Progenitor cell of endocrine pancreas (in vitro differentiated cells): ENCODE results near the gene MYLK. TPM values are rescaled to one million over a fixed set of nuclear protein-coding genes. Genes with fewer than 3 reads are reported as not detected.

Experiments
- DNase-seq: peaks from one replicate; pipeline ENCODE4 v3.0.0; 2021; ENCODE audit warnings: low spot score; ENCODE audit not compliant: unreplicated experiment
- H3K27ac Mint-ChIP-seq: 2 replicates; pipeline ENCODE4 v1.8.0; 2021; ENCODE audit warnings: mild to moderate bottlenecking, moderate library complexity, mixed read lengths
- H3K27me3 Mint-ChIP-seq: 2 replicates; pipeline ENCODE4 v1.8.0; 2021; ENCODE audit warnings: mixed read lengths
- H3K36me3 Mint-ChIP-seq: 2 replicates; pipeline ENCODE4 v1.8.0; 2022; ENCODE audit warnings: mixed read lengths; ENCODE audit not compliant: insufficient read depth
- H3K4me1 Mint-ChIP-seq: 2 replicates; pipeline ENCODE4 v1.8.0; 2021; ENCODE audit warnings: low read depth, mixed read lengths
- H3K4me3 Mint-ChIP-seq: 2 replicates; pipeline ENCODE4 v1.8.0; 2021; ENCODE audit warnings: low read depth, mild to moderate bottlenecking, moderate library complexity, mixed read lengths
- H3K9me3 Mint-ChIP-seq: 2 replicates; pipeline ENCODE4 v1.8.0; 2021; ENCODE audit warnings: low read depth, mixed read lengths
- total RNA-seq: library from RNA; stranded (reverse); gene quantifications from 2 replicates; pipeline ENCODE4 v1.2.1, GENCODE V29; 2021
- TF ChIP-seq, protein P1 (sequence below): fragments of 200-600 bp; sonication (generic); IDR thresholded peaks from one replicate; pipeline ENCODE4 v1.5.0; 2021; ENCODE audit warnings: antibody characterized with exemption, mild to moderate bottlenecking; ENCODE audit not compliant: unreplicated experiment

The MYLK gene
- total RNA-seq, 1 donor from 2014 or later, result 1.1 TPM

DNA sequence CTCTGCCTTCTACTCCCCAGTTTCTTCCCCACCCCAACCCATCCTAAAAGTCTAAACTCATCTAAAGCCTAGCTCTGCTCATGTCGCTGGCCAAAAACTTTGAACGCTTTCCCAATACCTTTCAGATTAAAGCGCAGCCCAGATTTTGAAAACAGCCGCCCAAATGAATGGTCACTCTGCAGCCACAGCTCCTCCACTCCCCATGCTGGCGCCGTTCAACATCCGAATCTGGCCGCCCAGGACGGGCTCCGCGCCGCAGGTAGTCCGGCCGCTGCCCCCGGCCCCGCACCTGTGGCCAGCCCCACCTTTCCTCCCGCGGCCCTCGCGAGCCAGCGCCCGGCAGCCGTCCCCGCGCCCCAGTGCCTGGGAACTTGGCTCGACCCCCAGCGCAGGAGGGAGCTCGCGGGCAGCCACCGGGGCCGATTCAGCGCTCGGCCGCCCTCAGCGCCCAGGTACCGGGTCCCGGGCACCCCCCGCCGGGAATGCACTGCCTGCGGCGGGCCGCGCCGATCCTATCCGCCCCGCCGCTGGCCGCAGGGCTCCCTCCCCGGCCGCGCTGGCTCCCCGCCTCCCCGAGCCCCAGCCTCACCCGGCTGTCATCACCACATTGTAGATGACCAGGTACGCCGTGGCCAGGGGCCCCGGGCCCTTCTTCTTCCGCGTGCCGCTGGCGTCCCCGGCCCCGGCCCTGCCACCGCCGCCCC lies 299.7 kb downstream of the MYLK start:
- H3K4me1 Mint-ChIP-seq, result peaks cover 31% of the 10 kb centered on the region
- H3K27ac Mint-ChIP-seq, result peak overlapping the region; percentile 92
- no peak overlapping the region for H3K4me3 Mint-ChIP-seq
- DNase-seq, result peak; percentile 65
- peaks cover 22% of the 10 kb centered on the region for H3K36me3 Mint-ChIP-seq
- no peaks in the 10 kb centered on the region for H3K27me3 Mint-ChIP-seq
- H3K9me3 Mint-ChIP-seq, result no peaks in the 10 kb centered on the region
- TF ChIP-seq, protein P1, sequence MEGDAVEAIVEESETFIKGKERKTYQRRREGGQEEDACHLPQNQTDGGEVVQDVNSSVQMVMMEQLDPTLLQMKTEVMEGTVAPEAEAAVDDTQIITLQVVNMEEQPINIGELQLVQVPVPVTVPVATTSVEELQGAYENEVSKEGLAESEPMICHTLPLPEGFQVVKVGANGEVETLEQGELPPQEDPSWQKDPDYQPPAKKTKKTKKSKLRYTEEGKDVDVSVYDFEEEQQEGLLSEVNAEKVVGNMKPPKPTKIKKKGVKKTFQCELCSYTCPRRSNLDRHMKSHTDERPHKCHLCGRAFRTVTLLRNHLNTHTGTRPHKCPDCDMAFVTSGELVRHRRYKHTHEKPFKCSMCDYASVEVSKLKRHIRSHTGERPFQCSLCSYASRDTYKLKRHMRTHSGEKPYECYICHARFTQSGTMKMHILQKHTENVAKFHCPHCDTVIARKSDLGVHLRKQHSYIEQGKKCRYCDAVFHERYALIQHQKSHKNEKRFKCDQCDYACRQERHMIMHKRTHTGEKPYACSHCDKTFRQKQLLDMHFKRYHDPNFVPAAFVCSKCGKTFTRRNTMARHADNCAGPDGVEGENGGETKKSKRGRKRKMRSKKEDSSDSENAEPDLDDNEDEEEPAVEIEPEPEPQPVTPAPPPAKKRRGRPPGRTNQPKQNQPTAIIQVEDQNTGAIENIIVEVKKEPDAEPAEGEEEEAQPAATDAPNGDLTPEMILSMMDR, result peak; percentile 42

DNA sequence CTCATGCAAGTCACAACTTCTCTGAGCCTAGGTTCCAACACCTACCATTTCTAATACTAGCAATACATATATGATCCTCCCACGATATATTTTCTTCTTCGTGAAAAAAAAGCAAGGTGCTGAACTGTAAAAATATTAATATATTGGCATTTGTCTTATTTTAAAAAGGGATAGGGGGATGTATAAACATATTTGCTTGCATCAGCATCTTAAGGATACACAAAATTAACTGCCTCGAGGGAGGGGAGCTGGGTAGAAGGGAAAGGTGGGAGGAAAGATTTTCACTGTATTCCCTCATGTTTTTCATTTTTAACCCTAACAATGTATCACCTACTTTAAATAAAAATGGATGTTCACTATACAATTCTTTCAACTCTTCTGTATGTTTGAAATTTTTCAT lies 300.6 kb downstream of the MYLK start:
- TF ChIP-seq, protein P1, result no peak
- Mint-ChIP-seq H3K9me3 (no peaks in the 10 kb centered on the region), H3K4me1 (peaks cover 31% of the 10 kb centered on the region), H3K27ac (peak overlapping the region; percentile 92), H3K36me3 (peaks cover 17% of the 10 kb centered on the region), H3K27me3 (no peaks in the 10 kb centered on the region), H3K4me3 (no peak overlapping the region)
- no peak for DNase-seq

DNA sequence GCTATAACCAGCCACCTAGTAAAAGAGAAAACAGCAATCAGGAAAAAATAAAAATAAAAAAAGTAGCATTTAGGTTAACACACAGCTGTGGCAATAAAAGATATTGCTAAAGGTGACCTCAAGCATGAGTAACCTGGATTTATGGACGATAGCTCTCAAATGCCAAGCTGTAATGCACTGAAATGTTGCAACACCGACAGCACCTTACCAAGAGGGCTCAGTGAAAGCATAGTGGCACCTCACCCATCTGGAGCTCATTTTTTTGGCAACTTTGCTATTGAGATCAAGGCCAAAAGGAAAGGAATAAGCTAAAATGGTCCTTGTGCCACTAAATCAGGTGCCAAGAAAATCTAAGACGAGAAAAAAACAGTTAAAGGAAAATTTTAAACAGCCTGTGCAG lies 301.8 kb downstream of the MYLK start:
- Mint-ChIP-seq H3K27ac (no peak overlapping the region), H3K9me3 (no peaks in the 10 kb centered on the region), H3K27me3 (no peaks in the 10 kb centered on the region), H3K4me3 (peak overlapping the region; percentile 48), H3K4me1 (peaks cover 27% of the 10 kb centered on the region), H3K36me3 (peaks cover 18% of the 10 kb centered on the region)
- no peak for DNase-seq
- TF ChIP-seq, protein P1, result no peak

DNA sequence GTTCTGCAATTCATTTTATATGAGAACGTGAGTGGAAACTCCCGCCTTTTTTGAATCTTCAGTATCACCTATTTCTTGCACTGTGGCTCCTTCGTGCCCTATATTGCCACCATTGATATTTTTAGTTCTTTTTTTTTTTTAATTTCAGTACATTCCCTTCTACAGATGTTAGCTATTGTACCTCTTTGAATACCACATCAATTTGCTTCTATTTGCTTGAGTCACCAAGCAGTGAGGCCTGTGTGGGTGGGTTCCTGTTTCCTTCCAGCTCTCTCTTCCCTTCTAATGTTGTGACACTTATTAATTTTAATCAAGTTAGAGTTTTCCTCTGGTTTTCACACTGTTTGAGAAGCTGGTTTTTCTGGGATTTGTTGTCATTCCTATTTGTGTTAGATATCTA lies 308.0 kb downstream of the MYLK start:
- no peak overlapping the region for H3K4me3 Mint-ChIP-seq
- TF ChIP-seq, protein P1, result no peak
- no peak for DNase-seq
- peaks cover 22% of the 10 kb centered on the region for H3K36me3 Mint-ChIP-seq
- no peaks in the 10 kb centered on the region for H3K9me3 Mint-ChIP-seq
- no peaks in the 10 kb centered on the region for H3K27me3 Mint-ChIP-seq
- H3K27ac Mint-ChIP-seq, result no peak overlapping the region
- H3K4me1 Mint-ChIP-seq, result peaks cover 3% of the 10 kb centered on the region

GRCh38 chr3:123571973-123572365 lies 312.2 kb downstream of the MYLK start:
- Mint-ChIP-seq H3K9me3 (no peaks in the 10 kb centered on the region), H3K27ac (peak overlapping the region; percentile 24), H3K27me3 (no peaks in the 10 kb centered on the region), H3K4me3 (no peak overlapping the region), H3K4me1 (peaks cover 8% of the 10 kb centered on the region), H3K36me3 (peaks cover 14% of the 10 kb centered on the region)
- TF ChIP-seq, protein P1, result no peak
- no peak for DNase-seq
